Lung (tissue), 12 donors: Measurements from ENCODE around the gene PCDHGA7. TPM values are rescaled to one million over a fixed set of nuclear protein-coding genes. Genes with fewer than 3 reads are reported as not detected.

ENCODE experiments used
- ATAC-seq: fragments of 200-7000 bp; cut with Tn5 transposase; one replicate; pipeline ENCODE4 v1.9.1; 2020; ENCODE audit warnings: moderate number of reproducible peaks; ENCODE audit not compliant: insufficient read depth, low FRiP score
- DNase-seq, 3 donors: peaks; one replicate each; pipeline ENCODE4 v3.0.0-alpha.2; 2013 to 2017
- H3K27ac ChIP-seq, 2 donors: one replicate each; pipeline ENCODE4 v1.5.1; 2013; ENCODE audit warnings: mild to moderate bottlenecking in 2 of 2, moderate library complexity in 2 of 2, control low read depth in 1 of 2, inconsistent platforms in 1 of 2, low read depth in 1 of 2, low read length in 1 of 2
- H3K27me3 ChIP-seq, 3 donors: one replicate each; pipeline ENCODE4 v1.5.1; 2013; ENCODE audit warnings: low read length in 2 of 3; ENCODE audit not compliant: control insufficient read depth in 3 of 3, insufficient read depth in 3 of 3
- H3K36me3 ChIP-seq, 4 donors: one replicate each; pipeline ENCODE4 v1.5.1; 2013; ENCODE audit warnings: low read length in 4 of 4, mild to moderate bottlenecking in 1 of 4, moderate library complexity in 1 of 4; ENCODE audit not compliant: control insufficient read depth in 4 of 4, insufficient read depth in 4 of 4
- H3K4me1 ChIP-seq, 5 donors: one replicate each; pipeline ENCODE4 v1.5.1; 2013; ENCODE audit warnings: low read length in 5 of 5, mild to moderate bottlenecking in 2 of 5, moderate library complexity in 1 of 5; ENCODE audit not compliant: control insufficient read depth in 5 of 5, insufficient read depth in 5 of 5
- H3K4me3 ChIP-seq: one replicate; pipeline ENCODE4 v1.5.1; 2013; ENCODE audit warnings: mild to moderate bottlenecking, control low read depth, moderate library complexity
- H3K9ac ChIP-seq, 2 donors: one replicate each; pipeline ENCODE4 v1.5.1; 2013; ENCODE audit warnings: low read length in 2 of 2, control low read depth in 1 of 2; ENCODE audit not compliant: insufficient read depth in 1 of 2
- H3K9me3 ChIP-seq, 4 donors: one replicate each; pipeline ENCODE4 v1.5.1; 2013; ENCODE audit warnings: low read length in 3 of 4, mild to moderate bottlenecking in 1 of 4, moderate library complexity in 1 of 4; ENCODE audit not compliant: control insufficient read depth in 4 of 4, insufficient read depth in 3 of 4
- CTCF ChIP-seq: IDR thresholded peaks from 2 replicates; pipeline ENCODE4 v1.5.1; 2012; ENCODE audit warnings: mild to moderate bottlenecking; ENCODE audit errors: control extremely low read depth, extremely low read depth
- WGBS, 2 donors: extraction: QIAGEN DNeasy Blood & Tissue Kit; methylation state at CpG; one replicate each; pipeline ENCODE4 v1.1.7; 2013; 5-methylcytosine and 5-hydroxymethylcytosine counted together
- polyA plus RNA-seq, 2 donors: library from polyadenylated mRNA; stranded (reverse); fragments of 200-250 nt; gene quantifications; one replicate each; pipeline ENCODE4 v1.2.1, GENCODE V29; 2013
- total RNA-seq, 2 donors: library from RNA; depleted of rRNA in 1 of 2; stranded (reverse); fragments of >200 nt in 1 of 2; gene quantifications; one replicate each; pipeline ENCODE4 v1.2.1, GENCODE V29; 2014 to 2021
- donor health status: control.
- donor health status: control.
- donor health status: Bipolar disorder and iron deficiency.
- donor health status: healthy.
- donor health status: DM: yes; HTN: yes; CAD: no.

Gene PCDHGA7
- total and polyA plus RNA-seq, 4 donors: 0.23 to 6.3 (median 1.6) TPM

- Histone ChIP-seq H3K27me3 (no peaks in the 10 kb centered on the region), H3K4me3 (no peak overlapping the region), H3K9ac (no peak overlapping the region), H3K9me3 (peaks cover 4 to 36% (median 12%) of the 10 kb centered on the region in 4 donors), H3K36me3 (peaks cover 0 to 10% (median 0%) of the 10 kb centered on the region in 4 donors), H3K27ac (no peak overlapping the region), H3K4me1 (peaks cover 0 to 5% (median 0%) of the 10 kb centered on the region in 5 donors)
- no peak for TF ChIP-seq CTCF
- ATAC-seq (no peak), DNase-seq (no peak)
- 73 to 85% methylated on average over 2 of the region's 2 CpGs for whole genome bisulfite sequencing, 2 donors
Measured at GRCh38 chr5:141434006-141434405, 51.5 kb downstream of the PCDHGA7 start.

Other genes with a start within 250 kb of the PCDHGA7 start
Only the 30 nearest of the 36 such genes appear.
- 1 to 10 TPM; 1.8 to 3.1 TPM for gene PCDHB9, start 195.6 kb upstream of the PCDHGA7 start, total RNA-seq
- gene PCDHB9, start 195.6 kb upstream of the PCDHGA7 start, polyA plus RNA-seq: under 1 TPM; 0.37 to 0.38 TPM
- 1 to 10 TPM; 1.9 to 6.3 TPM for gene PCDHB10, start 190.4 kb upstream of the PCDHGA7 start, total RNA-seq
- under 1 TPM; 0.53 to 0.63 TPM for gene PCDHB10, start 190.4 kb upstream of the PCDHGA7 start, polyA plus RNA-seq
- gene PCDHB11, start 183.1 kb upstream of the PCDHGA7 start, total RNA-seq: 1 to 10 TPM; 2.2 to 9.6 TPM
- gene PCDHB11, start 183.1 kb upstream of the PCDHGA7 start, polyA plus RNA-seq: under 1 TPM; 0.44 to 0.53 TPM
- 10 to 100 TPM in 1 of 2 donors, 1 to 10 TPM in 1; 2.8 to 10.1 TPM for gene PCDHB12, start 174.0 kb upstream of the PCDHGA7 start, total RNA-seq
- under 1 TPM; 0.47 to 0.71 TPM for gene PCDHB12, start 174.0 kb upstream of the PCDHGA7 start, polyA plus RNA-seq
- 1 to 10 TPM; 3.3 to 7.7 TPM for gene PCDHB13, start 168.8 kb upstream of the PCDHGA7 start, total RNA-seq
- under 1 TPM; 0.58 to 0.59 TPM for gene PCDHB13, start 168.8 kb upstream of the PCDHGA7 start, polyA plus RNA-seq
- 10 to 100 TPM in 1 of 2 donors, 1 to 10 TPM in 1; 2.8 to 10.6 TPM for gene PCDHB14, start 159.4 kb upstream of the PCDHGA7 start, total RNA-seq
- 1 to 10 TPM in 1 of 2 donors, under 1 TPM in 1; 0.67 to 1.2 TPM for gene PCDHB14, start 159.4 kb upstream of the PCDHGA7 start, polyA plus RNA-seq
- gene PCDHB15, start 137.3 kb upstream of the PCDHGA7 start, total RNA-seq: 1 to 10 TPM; 3.2 to 8.0 TPM
- gene PCDHB15, start 137.3 kb upstream of the PCDHGA7 start, polyA plus RNA-seq: 1 to 10 TPM; 1.4 to 1.8 TPM
- gene SLC25A2, start 78.7 kb upstream of the PCDHGA7 start, total RNA-seq: under 1 TPM; 0.17 to 0.83 TPM
- gene SLC25A2, start 78.7 kb upstream of the PCDHGA7 start, polyA plus RNA-seq: under 1 TPM; 0.05 to 0.22 TPM
- 10 to 100 TPM; 51.4 to 97.1 TPM for gene TAF7, start 62.0 kb upstream of the PCDHGA7 start, total RNA-seq
- 10 to 100 TPM; 29.9 to 76.2 TPM for gene TAF7, start 62.0 kb upstream of the PCDHGA7 start, polyA plus RNA-seq
- gene PCDHGA1, start 52.2 kb upstream of the PCDHGA7 start, total RNA-seq: under 1 TPM; 0.57 to 0.71 TPM
- gene PCDHGA1, start 52.2 kb upstream of the PCDHGA7 start, polyA plus RNA-seq: under 1 TPM; 0.15 to 0.16 TPM
- 1 to 10 TPM; 5.5 to 7.7 TPM for gene PCDHGA2, start 44.0 kb upstream of the PCDHGA7 start, total RNA-seq
- 1 to 10 TPM in 1 of 2 donors, under 1 TPM in 1; 0.39 to 1.1 TPM for gene PCDHGA2, start 44.0 kb upstream of the PCDHGA7 start, polyA plus RNA-seq
- 1 to 10 TPM; 2.1 to 5.1 TPM for gene PCDHGA3, start 38.9 kb upstream of the PCDHGA7 start, total RNA-seq
- gene PCDHGA3, start 38.9 kb upstream of the PCDHGA7 start, polyA plus RNA-seq: under 1 TPM; 0.26 to 0.45 TPM
- 1 to 10 TPM; 2.4 to 8.4 TPM for gene PCDHGB1, start 32.6 kb upstream of the PCDHGA7 start, total RNA-seq
- under 1 TPM; 0.17 to 0.20 TPM for gene PCDHGB1, start 32.6 kb upstream of the PCDHGA7 start, polyA plus RNA-seq
- gene PCDHGA4, start 27.7 kb upstream of the PCDHGA7 start, total RNA-seq: 1 to 10 TPM; 4.6 to 7.0 TPM
- gene PCDHGA4, start 27.7 kb upstream of the PCDHGA7 start, polyA plus RNA-seq: under 1 TPM; 0.35 to 0.48 TPM
- 10 to 100 TPM in 1 of 2 donors, 1 to 10 TPM in 1; 4.6 to 10.1 TPM for gene PCDHGB2, start 22.7 kb upstream of the PCDHGA7 start, total RNA-seq
- under 1 TPM; 0.28 to 0.48 TPM for gene PCDHGB2, start 22.7 kb upstream of the PCDHGA7 start, polyA plus RNA-seq
- 1 to 10 TPM; 2.9 to 9.3 TPM for gene PCDHGA5, start 18.6 kb upstream of the PCDHGA7 start, total RNA-seq
- gene PCDHGA5, start 18.6 kb upstream of the PCDHGA7 start, polyA plus RNA-seq: under 1 TPM; 0.31 to 0.32 TPM
- gene PCDHGB3, start 12.5 kb upstream of the PCDHGA7 start, total RNA-seq: 1 to 10 TPM; 3.2 to 7.9 TPM
- gene PCDHGB3, start 12.5 kb upstream of the PCDHGA7 start, polyA plus RNA-seq: under 1 TPM; 0.18 to 0.24 TPM
- 1 to 10 TPM; 4.9 to 8.5 TPM for gene PCDHGA6, start 8.9 kb upstream of the PCDHGA7 start, total RNA-seq
- gene PCDHGA6, start 8.9 kb upstream of the PCDHGA7 start, polyA plus RNA-seq: under 1 TPM; 0.59 to 0.96 TPM
- 10 to 100 TPM in 1 of 2 donors, 1 to 10 TPM in 1; 6.9 to 12.1 TPM for gene PCDHGB4, start 5.0 kb downstream of the PCDHGA7 start, total RNA-seq
- gene PCDHGB4, start 5.0 kb downstream of the PCDHGA7 start, polyA plus RNA-seq: 1 to 10 TPM in 1 of 2 donors, under 1 TPM in 1; 0.31 to 1.0 TPM
- 1 to 10 TPM; 1.9 to 7.3 TPM for gene PCDHGA8, start 9.9 kb downstream of the PCDHGA7 start, total RNA-seq
- gene PCDHGA8, start 9.9 kb downstream of the PCDHGA7 start, polyA plus RNA-seq: under 1 TPM; 0.06 to 0.18 TPM
- gene PCDHGB5, start 15.2 kb downstream of the PCDHGA7 start, total RNA-seq: 10 to 100 TPM in 1 of 2 donors, 1 to 10 TPM in 1; 10.0 to 14.3 TPM
- 1 to 10 TPM; 1.2 to 2.5 TPM for gene PCDHGB5, start 15.2 kb downstream of the PCDHGA7 start, polyA plus RNA-seq
- 10 to 100 TPM in 1 of 2 donors, 1 to 10 TPM in 1; 4.8 to 13.8 TPM for gene PCDHGA9, start 20.0 kb downstream of the PCDHGA7 start, total RNA-seq
- under 1 TPM; 0.59 to 0.90 TPM for gene PCDHGA9, start 20.0 kb downstream of the PCDHGA7 start, polyA plus RNA-seq
- 10 to 100 TPM in 1 of 2 donors, 1 to 10 TPM in 1; 6.1 to 11.6 TPM for gene PCDHGB6, start 25.3 kb downstream of the PCDHGA7 start, total RNA-seq
- gene PCDHGB6, start 25.3 kb downstream of the PCDHGA7 start, polyA plus RNA-seq: 1 to 10 TPM; 1.1 to 2.2 TPM
- gene PCDHGA10, start 30.2 kb downstream of the PCDHGA7 start, total RNA-seq: 10 to 100 TPM in 1 of 2 donors, 1 to 10 TPM in 1; 5.7 to 12.9 TPM
- under 1 TPM; 0.89 to 0.96 TPM for gene PCDHGA10, start 30.2 kb downstream of the PCDHGA7 start, polyA plus RNA-seq
- 10 to 100 TPM; 16.6 to 18.1 TPM for gene PCDHGB7, start 34.9 kb downstream of the PCDHGA7 start, total RNA-seq
- gene PCDHGB7, start 34.9 kb downstream of the PCDHGA7 start, polyA plus RNA-seq: 1 to 10 TPM; 1.6 to 4.7 TPM
- gene PCDHGA11, start 38.3 kb downstream of the PCDHGA7 start, total RNA-seq: 10 to 100 TPM in 1 of 2 donors, 1 to 10 TPM in 1; 3.8 to 11.1 TPM
- gene PCDHGA11, start 38.3 kb downstream of the PCDHGA7 start, polyA plus RNA-seq: under 1 TPM; 0.65 to 0.81 TPM
- 1 to 10 TPM; 5.6 to 7.9 TPM for gene PCDHGA12, start 47.8 kb downstream of the PCDHGA7 start, total RNA-seq
- gene PCDHGA12, start 47.8 kb downstream of the PCDHGA7 start, polyA plus RNA-seq: 1 to 10 TPM; 1.2 to 1.6 TPM
- gene PCDHGC3, start 93.2 kb downstream of the PCDHGA7 start, total RNA-seq: 100 to 1,000 TPM in 1 of 2 donors, 10 to 100 TPM in 1; 63.9 to 116 TPM
- 10 to 100 TPM; 44.8 to 73.4 TPM for gene PCDHGC3, start 93.2 kb downstream of the PCDHGA7 start, polyA plus RNA-seq
- gene PCDHGC4, start 102.3 kb downstream of the PCDHGA7 start, total RNA-seq: 1 to 10 TPM; 3.1 to 8.7 TPM
- under 1 TPM; 0.08 to 0.24 TPM for gene PCDHGC4, start 102.3 kb downstream of the PCDHGA7 start, polyA plus RNA-seq
- gene PCDHGC5, start 106.3 kb downstream of the PCDHGA7 start, total RNA-seq: 1 to 10 TPM; 2.7 to 5.1 TPM
- gene PCDHGC5, start 106.3 kb downstream of the PCDHGA7 start, polyA plus RNA-seq: under 1 TPM; 0.14 to 0.39 TPM